Measurements from ENCODE around the gene RASSF1. TPM values are rescaled to one million over a fixed set of nuclear protein-coding genes. Genes with fewer than 3 reads are reported as not detected.

Gene RASSF1
- total and polyA plus RNA-seq, 2 of the 13 experiments (the other 11 are each of a cell fraction or from before 2014, with no cell fraction given) = 10.2 to 27.5 TPM

DNA sequence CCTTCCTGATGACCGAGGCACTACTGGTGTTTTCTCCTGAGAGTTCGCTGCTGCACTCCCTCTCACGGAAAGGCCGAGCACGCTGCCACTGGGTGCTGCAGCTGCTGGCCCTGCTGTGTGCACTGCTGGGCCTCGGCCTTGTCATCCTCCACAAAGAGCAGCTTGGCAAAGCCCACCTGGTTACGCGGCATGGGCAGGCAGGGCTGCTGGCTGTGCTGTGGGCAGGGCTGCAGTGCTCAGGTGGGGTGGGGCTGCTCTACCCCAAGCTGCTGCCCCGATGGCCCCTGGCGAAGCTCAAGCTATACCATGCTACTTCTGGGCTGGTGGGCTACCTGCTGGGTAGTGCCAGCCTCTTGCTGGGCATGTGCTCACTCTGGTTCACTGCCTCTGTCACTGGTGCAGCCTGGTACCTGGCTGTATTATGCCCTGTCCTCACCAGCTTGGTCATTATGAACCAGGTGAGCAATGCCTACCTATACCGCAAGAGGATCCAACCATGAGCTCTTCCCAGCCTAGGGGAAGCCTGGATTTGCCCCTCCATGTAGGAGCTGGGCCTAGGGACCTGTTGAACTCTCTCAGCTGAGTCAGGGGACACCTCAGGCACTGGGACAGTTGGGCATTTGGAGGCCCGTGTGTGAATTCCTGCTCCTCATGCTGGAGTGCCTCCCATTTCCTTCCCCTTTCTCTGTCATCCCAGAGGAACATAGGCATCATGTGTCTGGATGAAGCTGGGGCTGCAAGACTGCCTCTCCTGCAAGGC is 12.8 kb upstream of the RASSF1 start (continued):
- TF ChIP-seq, protein P1, sequence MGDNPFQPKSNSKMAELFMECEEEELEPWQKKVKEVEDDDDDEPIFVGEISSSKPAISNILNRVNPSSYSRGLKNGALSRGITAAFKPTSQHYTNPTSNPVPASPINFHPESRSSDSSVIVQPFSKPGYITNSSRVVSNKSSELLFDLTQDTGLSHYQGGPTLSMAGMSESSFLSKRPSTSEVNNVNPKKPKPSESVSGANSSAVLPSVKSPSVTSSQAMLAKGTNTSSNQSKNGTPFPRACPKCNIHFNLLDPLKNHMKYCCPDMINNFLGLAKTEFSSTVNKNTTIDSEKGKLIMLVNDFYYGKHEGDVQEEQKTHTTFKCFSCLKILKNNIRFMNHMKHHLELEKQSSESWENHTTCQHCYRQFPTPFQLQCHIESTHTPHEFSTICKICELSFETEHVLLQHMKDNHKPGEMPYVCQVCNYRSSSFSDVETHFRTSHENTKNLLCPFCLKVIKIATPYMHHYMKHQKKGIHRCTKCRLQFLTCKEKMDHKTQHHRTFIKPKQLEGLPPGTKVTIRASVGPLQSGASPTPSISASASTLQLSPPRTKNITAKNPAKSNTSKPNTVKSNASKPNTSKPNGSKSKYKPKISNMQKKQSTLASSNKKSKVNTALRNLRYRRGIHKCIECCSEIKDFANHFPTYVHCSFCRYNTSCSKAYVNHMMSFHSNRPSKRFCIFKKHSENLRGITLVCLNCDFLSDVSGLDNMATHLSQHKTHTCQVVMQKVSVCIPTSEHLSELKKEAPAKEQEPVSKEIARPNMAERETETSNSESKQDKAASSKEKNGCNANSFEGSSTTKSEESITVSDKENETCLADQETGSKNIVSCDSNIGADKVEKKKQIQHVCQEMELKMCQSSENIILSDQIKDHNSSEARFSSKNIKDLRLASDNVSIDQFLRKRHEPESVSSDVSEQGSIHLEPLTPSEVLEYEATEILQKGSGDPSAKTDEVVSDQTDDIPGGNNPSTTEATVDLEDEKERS (CRISPR knock-in tag; IDR thresholded peaks at IDR 0.05) = no peak
- TF ChIP-seq NPAS2 (CRISPR knock-in tag; IDR thresholded peaks at IDR 0.05; ENCODE audit: borderline replicate concordance) = no peak
- peak; percentile 65; the same call in 1 of the 2 replicates for TF ChIP-seq ZC3H13 (CRISPR knock-in tag; IDR thresholded peaks at IDR 0.05)

DNA sequence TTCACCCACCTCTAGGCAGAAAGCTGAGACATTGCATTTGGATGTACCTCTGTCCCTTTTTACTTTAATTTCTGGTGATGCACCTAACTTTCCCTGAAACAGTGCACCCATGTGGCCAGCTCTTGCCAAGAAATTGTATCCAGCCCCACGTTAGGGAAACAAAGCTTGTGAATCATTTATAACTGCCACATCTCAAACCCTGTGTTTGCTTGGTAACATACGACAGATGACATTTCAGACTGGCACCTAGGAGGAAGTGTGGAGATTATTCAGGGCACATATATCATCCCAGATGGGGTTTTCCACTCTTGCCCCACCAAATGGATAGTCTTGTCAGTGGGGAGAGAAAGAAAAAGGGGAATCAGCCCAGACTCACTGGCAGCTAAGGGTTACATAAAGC is 12.1 kb upstream of the RASSF1 start:
- no peak overlapping the region for H3K9ac ChIP-seq (ENCODE audit: insufficient read depth, low read depth, low read length)
- peaks cover 18% of the 10 kb centered on the region for H4K20me1 ChIP-seq (ENCODE audit: insufficient read depth, low read length)
- 67% methylated on average over 2 of the region's 2 CpGs for WGBS (ENCODE audit: low lambda C conversion rate)
- peaks cover 36% of the 10 kb centered on the region for H3K79me2 ChIP-seq (ENCODE audit: insufficient read depth, low read length)
- H3K9me3 ChIP-seq (ENCODE audit: low read length) = no peaks in the 10 kb centered on the region
- CTCF ChIA-PET (ENCODE audit: low intra/inter-chr PET ratio, low total read pairs) = no interaction called here
- H2AFZ ChIP-seq (ENCODE audit: low read length) = no peak overlapping the region
- H3K27me3 ChIP-seq (ENCODE audit: control insufficient read depth in 1 of 2, insufficient read depth in 2 of 2, low read length in 2 of 2) = no peaks in the 10 kb centered on the region
- POLR2A ChIA-PET = interaction anchor here (1.9 kb wide), 1 partner anchor 15 kb away, joined by 6 read pairs; no protein-coding TSS in a partner anchor
- no peak overlapping the region for H3K27ac ChIP-seq (ENCODE audit: extremely low read length, insufficient read depth, low read length)
- intact Hi-C loops (cut with micrococcal nuclease; ENCODE audit: unreplicated experiment) = no loop called here
- peaks cover 13 to 41% of the 10 kb centered on the region in 2 experiments for H3K36me3 ChIP-seq (replicated peaks in 1 of 2; ENCODE audit: control insufficient read depth in 1 of 2, insufficient read depth in 2 of 2, low read length in 2 of 2)
- H3K4me3 ChIP-seq (replicated peaks in 1 of 3; ENCODE audit: insufficient read depth in 1 of 3, low read depth in 2 of 3, low read length in 3 of 3) = no peak overlapping the region
- in situ Hi-C loops (cut with HindIII; ENCODE audit: extremely low pct_ligation_motif_present, low pct_unique_long_range_greater_than_20kb) = no loop called here
- ATAC-seq = no peak
- FAIRE-seq = no peak
- H3K4me2 ChIP-seq (ENCODE audit: low read depth, low read length) = no peak overlapping the region
- TF ChIP-seq THAP11 (CRISPR knock-in tag; IDR thresholded peaks at IDR 0.05) (peak; percentile 17; the same call in 1 of the 2 replicates), MATR3 (CRISPR knock-in tag; IDR thresholded peaks at IDR 0.05) (no peak)
- BruUV-seq (replicated peaks) = TSS peak; percentile 51
- DNase-seq (ENCODE audit: low spot score) = no peak
- H3K4me1 ChIP-seq (ENCODE audit: insufficient read depth, low read length) = peaks cover 59% of the 10 kb centered on the region
